NCI-H510A treated with DMSO at 0.1 percent for 48 hours (cell line): Measurements from ENCODE around the gene LGALS7B.
"Not testable (repeated sequence)": the region's sequence is repeated elsewhere in the genome, so short reads cannot be mapped to it uniquely, and the experiment has no call there.

Experiments used
- DNase-seq: peaks from one replicate; lab custom pipeline; 2025; lab: John Stamatoyannopoulos, UW

Gene LGALS7B

GRCh38 chr19:38788478-38789243, at the start of gene LGALS7B:
LGALS7B (plus strand) TSS chr19:38789200; CDS start chr19:38789227, 27 bp downstream.
- no peak for DNase-seq

- no peak for DNase-seq
Measured at GRCh38 chr19:38739440-38740256, 49.4 kb upstream of the LGALS7B start.

DNA sequence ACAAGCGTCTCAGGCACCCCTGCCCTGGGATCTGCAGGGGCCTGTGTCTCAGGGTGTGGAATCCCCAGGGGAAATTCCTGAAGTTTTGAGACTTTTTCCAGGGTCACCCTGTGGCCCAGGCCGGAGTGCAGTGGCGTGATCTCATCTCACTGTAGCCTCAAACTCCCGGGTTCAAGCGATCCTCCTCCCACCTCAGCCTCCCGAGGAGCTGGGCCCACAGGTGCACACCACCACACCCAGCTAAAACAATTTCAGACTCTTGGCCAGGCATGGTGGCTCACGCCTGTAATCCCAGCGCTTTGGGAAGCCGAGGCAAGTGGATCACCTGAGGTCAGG, 48.8 kb upstream of the LGALS7B start:
- DNase-seq: no peak

DNA sequence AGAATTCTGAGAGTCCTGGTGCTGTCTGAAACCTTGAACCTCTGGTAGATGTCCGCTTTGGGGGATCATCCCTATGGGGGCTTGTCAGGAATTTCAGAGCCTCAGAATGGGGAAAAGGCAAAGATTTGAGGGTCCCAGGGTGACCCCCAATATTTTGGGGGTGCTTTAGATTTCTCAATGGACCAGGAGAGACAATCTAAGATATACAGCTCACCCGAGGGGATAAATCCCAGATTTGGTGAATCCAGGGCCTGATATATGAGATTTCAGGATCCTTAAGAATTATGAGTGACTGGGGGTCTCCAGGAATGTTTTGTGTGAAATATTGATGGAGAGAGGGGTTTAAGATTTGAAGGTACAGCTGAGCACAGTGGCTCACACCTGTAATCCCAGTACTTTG, 48.1 kb upstream of the LGALS7B start:
- no peak for DNase-seq

- DNase-seq: no peak
Measured at GRCh38 chr19:38741670-38742069, 47.3 kb upstream of the LGALS7B start.

DNA sequence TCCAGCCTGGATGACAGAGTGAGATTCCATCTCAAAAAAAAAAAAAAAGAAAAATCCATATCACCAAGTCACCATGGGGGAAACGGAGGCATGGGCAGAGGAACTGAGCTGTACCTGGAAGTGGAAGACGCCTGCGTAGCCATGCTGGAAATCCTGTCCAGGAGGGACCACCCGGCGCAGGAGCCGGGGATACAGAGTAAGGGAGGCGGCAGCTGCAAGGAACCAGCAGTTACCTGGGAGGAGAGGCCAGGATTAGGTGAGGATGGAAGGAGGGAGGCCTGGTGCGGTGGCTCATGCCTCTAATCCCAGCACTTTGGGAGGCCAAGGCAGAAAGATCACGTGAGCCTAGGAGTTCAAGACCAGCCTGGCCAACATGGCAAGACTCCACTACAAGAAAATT, 46.7 kb upstream of the LGALS7B start:
- DNase-seq: no peak

DNA sequence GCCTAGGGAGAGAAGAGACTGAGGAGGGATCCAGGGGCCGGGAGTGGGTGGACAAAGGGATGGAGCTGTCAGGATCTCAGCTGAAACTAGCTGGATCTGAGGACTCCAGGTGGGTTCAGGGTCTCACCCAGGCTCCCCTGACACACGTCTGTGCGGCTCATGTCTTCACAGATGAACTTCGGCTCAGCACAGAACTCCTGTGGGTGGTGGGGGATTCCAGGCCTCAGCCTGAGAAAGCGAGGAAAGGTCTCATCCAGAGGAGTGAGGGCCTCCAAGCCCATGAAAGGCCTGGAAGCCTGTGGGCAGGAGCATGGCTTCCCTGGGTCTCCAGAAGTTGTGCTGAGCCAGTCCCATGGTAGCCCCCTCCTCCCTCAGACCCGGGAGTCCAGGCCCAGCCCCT, 46.1 kb upstream of the LGALS7B start:
- DNase-seq: no peak

GRCh38 chr19:38743394-38744297, 45.4 kb upstream of the LGALS7B start:
- DNase-seq: no peak

GRCh38 chr19:38744298-38744681, 44.7 kb upstream of the LGALS7B start, which contains the start of gene CAPN12:
CAPN12 (minus strand) TSS chr19:38744474; CDS start chr19:38744165, 309 bp downstream.
- no peak for DNase-seq

GRCh38 chr19:38744874-38745273, 44.1 kb upstream of the LGALS7B start:
- DNase-seq: no peak

DNA sequence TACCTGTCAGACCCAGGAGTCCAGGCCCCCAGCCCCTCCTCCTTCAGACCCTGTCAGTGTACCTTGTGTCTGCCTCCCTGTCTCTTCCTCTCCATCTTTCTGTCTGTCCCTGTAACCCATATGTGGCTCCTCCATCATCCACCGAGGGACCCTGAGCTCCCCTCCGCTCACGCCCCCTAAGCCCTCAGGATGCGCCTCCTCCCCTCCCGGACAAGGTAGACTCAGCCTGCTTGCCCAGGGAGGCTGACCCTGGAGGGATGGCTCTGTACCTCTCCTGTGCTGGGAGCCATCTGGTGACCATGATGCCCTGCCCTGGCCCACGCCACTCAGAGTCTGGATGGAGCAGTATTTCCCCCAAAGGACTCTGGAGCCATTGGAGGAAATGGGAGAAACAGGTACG, 43.7 kb upstream of the LGALS7B start:
- no peak for DNase-seq

DNA sequence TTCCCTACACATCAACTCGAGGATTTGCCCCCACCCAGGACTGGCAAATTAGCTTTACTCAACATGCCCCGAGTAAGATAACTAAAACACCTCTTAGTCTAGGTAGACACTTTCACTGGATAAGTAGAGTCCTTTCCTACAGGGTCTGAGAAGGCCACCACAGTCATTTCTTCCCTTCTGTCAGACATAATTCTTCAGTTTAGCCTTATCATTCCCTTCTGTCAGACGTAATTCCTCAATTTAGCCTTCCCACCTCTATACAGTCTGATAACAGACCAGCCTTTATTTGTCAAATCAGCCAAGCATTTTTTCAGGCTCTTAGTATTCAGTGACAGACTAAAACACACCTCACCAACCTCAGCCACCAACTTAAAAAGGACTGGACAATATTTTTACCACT, 35.2 kb upstream of the LGALS7B start:
- DNase-seq: not testable (repeated sequence)

- not testable (repeated sequence) for DNase-seq
Measured at GRCh38 chr19:38754196-38754595, 34.8 kb upstream of the LGALS7B start.

DNA sequence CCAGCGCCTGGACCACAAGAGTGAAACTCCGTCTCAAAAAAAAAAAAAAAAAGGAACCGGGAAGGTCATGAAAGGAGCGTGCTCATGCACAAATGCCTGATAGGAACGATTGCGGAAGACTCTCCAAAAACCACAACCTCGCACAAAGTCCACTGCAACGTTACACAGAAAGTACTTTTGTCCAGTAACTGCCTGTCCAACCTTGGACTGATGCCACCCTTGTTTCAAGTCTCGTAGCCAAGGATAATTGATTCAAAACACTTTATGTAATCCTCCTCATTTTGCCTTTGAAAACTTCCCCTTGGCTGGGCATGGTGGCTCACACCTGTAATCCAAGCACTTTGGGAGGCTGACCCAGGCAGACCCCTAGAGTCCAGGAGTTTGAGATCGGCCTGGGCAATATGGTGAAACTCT, 29.4 kb upstream of the LGALS7B start:
- no peak for DNase-seq

GRCh38 chr19:38760805-38761517, 28.0 kb upstream of the LGALS7B start:
- not testable (repeated sequence) for DNase-seq

GRCh38 chr19:38761884-38762389, 27.1 kb upstream of the LGALS7B start:
- not testable (repeated sequence) for DNase-seq

- no peak for DNase-seq
Measured at GRCh38 chr19:38763795-38764220, 25.2 kb upstream of the LGALS7B start.

GRCh38 chr19:38765214-38765613, 23.8 kb upstream of the LGALS7B start:
- no peak for DNase-seq

GRCh38 chr19:38766276-38767047, 22.5 kb upstream of the LGALS7B start:
- no peak for DNase-seq

- no peak for DNase-seq
Measured at GRCh38 chr19:38769635-38770211, 19.3 kb upstream of the LGALS7B start.
